HG02973 (cell line): ENCODE data around the gene ABHD12.

Experiments
- ATAC-seq: cut with Tn5 transposase; IDR thresholded peaks from one replicate; pipeline ENCODE4 v1.9.1; 2021; ENCODE audit warnings: moderate library complexity; ENCODE audit not compliant: unreplicated experiment

ABHD12 gene

GRCh38 chr20:25291432-25292133, 99.1 kb downstream of the ABHD12 start:
- ATAC-seq, result no peak

- no peak for ATAC-seq
These were observed 99.8 kb downstream of the ABHD12 start for GRCh38 chr20:25290646-25291431.

GRCh38 chr20:25289886-25290597, 100.6 kb downstream of the ABHD12 start:
- ATAC-seq, result no peak

- no peak for ATAC-seq
These were observed 102.1 kb downstream of the ABHD12 start for GRCh38 chr20:25288291-25289181.

GRCh38 chr20:25287631-25288290, 102.9 kb downstream of the ABHD12 start:
- ATAC-seq, result no peak

GRCh38 chr20:25286917-25287316, 103.7 kb downstream of the ABHD12 start:
- ATAC-seq, result no peak

DNA sequence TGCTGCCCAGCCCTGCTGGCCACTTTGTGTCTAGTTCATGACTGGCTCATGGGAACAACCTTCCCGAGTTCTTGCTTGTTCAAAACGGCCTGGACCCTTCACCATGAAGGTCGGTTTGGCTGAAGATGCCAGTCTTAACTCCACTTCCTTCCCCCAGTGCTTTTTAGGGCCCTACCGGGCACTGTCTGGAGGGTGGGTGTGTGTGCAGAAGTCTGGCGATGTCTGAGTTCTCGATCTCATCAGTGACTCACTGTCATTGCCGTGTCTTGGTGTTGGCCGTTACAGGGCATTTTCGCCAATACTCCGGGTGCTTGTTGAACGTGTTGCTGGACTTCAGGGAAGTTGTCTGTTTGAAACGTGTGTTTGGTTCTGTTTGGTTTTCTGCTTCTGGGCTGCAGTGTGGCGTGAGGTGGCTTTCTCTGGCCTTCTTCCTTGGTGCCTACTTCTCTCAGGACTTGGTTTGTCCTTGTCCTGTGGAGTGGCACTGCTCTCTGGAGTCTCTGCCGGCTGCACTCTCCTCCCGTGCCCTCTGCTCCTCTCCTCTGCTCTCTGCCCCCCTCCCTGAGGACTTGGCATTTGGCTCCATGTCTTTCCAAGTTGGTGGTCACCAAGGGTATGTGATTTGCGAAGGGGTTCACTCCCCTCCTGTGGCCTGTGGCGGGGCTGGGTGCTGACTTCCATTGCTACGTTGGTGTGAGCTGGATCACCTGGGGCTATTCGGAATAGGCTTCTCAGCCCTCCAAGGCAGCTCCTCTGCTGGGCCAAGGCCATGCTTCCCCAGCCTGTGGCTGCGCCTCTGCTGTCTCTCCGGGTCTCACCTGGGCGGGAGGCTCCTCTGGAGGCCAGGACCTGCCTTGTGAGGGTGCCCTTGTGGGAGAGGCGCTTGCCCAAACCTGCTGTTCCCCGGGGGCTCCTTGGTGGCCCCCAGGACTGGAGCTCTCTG, 104.5 kb downstream of the ABHD12 start:
- no peak for ATAC-seq

DNA sequence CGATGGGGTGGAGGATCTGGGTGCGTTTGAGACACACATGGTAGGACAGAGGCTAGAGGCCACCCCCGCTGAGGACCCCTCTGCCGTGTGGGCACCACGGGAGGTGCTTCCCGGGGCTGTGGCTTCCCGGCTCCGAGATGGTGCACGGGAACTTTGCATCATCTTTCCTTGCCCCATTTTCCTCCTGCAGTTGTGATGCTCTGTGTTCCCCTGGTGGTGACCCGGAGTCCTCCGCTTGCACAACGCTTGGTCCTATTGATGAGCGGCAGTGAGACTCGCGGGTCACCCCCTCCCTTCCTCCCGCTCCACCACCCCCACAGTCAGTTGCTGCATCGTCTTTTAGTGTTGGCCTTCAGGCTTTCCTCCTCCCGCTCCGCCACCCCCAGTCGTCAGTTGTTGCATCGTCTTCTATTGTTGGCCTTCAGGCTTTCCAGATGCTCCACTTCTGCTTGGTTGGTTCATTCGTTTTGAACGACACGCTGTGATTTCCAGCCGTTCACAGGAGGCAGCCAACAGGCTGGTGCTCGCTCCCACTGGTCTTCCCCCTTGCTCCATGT, 105.5 kb downstream of the ABHD12 start:
- ATAC-seq, result no peak

DNA sequence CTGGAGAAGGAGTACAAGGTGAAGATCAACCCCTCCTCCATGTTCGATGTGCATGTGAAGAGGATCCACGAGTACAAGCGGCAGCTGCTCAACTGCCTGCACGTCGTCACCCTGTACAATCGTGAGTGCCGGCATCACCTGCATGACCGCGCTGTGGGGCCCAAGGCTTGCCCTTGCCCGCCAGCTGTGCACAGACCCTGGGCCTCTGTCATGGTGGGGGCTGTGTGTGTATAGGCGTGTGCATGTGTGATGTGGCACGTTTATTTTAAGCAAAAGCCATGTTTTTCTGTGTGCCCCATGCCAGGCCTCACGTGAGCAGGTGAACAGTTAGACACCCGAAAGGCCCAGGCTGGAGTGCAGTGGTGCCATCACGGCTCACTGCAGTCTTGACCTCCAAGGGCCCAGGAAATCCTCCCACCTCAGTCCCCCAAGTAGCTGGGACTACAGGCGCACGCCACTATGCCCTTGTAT, 106.5 kb downstream of the ABHD12 start:
- ATAC-seq, result no peak

GRCh38 chr20:25283221-25283951, 107.2 kb downstream of the ABHD12 start:
- no peak for ATAC-seq

DNA sequence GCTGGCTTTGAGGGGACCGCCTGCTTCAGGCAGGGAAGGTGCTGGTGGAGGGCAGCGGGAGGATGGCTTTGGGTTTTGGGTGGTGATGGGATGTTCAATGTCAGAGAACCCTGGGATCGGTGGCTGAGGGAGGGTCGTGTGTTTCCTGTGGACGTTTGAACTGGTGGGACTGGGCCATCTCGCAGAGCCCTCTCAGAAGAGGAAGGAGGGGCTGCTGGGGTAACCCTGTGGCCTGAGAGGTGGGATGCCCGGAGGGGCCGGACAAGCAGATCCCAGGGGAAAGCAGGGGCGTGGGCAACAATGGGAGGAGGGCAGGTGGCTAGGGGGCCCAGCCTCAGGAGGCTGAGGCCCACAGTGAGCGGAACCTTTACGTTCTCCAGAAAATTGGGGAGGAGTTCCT, 107.8 kb downstream of the ABHD12 start:
- ATAC-seq, result no peak

- ATAC-seq, result no peak
These were observed 108.4 kb downstream of the ABHD12 start for GRCh38 chr20:25282034-25282781.

- ATAC-seq, result no peak
These were observed 109.1 kb downstream of the ABHD12 start for GRCh38 chr20:25281541-25281991.

DNA sequence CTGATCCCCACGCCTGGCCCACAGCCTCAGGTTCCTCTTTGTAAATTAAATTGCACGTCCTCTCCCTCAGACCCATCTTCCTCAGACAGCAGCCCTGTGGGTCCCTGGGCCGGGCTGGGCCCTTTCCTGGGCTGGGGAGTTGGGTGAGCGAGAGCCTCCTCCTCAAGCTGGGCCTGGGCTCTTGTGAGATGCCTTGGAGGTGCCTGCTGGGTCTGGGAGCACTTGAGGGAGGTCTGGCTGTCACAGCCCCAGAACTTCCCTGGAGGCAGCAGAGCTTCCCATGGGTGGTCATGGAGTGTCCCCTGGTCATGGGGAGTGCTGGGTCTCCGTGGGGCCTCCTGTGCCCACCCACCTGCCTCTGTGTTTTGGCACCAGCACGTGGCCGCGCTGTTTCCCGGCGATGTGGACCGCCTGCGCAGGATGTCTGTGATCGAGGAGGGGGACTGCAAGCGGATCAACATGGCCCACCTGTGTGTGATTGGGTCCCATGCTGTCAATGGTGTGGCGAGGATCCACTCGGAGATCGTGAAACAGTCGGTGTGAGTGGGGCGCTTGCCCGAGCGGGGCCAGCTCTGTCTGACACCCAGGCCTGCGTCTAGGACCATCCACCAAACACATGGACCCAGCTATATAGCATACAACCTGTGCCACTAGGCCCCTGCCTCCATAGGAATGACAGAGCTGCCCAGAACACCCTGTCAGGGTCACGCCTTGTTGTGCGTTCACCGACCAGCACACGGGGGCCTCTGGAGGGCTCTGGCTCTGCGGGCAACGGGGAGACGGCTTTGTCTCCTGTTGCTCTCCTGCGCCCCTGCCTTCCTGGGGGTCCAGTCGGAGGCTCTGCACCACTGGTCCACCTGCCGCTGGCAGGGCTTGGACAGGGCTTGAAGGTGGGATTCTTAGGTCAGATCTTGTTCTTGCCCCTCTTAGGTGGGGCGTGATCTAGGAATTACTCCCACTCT, 109.8 kb downstream of the ABHD12 start:
- ATAC-seq, result no peak

DNA sequence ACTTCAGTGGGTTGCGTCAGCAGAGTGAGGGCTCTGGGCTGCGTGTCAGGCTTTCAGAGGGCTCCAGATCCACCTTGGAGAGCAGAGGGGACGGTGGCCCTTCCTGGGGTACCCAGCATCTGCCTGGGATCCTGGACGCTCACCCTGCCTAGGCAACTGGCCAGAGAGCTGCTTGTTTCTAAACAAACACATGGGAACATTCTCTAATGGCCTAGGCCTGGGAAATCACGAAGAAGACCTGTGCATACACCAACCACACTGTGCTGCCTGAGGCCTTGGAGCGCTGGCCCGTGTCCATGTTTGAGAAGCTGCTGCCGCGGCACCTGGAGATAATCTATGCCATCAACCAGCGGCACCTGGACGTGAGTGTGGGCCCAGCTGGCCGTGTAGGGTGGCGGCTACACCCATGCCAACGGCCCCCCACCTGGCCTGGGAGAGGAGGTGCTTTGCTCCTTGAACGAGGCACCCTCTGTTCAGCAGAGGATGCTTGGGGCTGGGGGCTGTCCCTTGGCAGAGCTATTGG, 110.5 kb downstream of the ABHD12 start:
- no peak for ATAC-seq

DNA sequence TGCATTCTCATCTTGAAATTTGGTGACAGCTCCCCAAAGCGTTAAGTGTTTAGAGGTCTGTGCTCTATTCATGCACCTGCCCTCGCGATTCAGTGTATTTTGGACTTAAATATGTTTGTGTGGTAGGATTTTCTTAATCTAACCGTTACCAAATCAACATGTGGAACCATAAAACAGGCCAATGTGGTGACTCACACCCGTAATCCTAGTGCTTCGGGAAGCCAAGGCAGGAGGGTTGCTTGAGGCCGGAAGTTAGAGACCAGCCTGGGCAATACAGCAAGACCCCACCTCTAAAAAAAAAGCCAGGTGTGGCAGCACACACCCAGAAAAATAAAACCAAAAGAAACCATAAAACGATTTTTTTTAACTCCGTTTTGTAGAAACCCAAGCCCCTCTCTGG, 111.2 kb downstream of the ABHD12 start:
- no peak for ATAC-seq
